Measurements from ENCODE around the gene TRIM14. TPM values are rescaled to one million over a fixed set of nuclear protein-coding genes. Genes with fewer than 3 reads are reported as not detected.

The TRIM14 gene
- total and polyA plus RNA-seq, 2 of the 4 experiments (the other 2 are of a cell fraction), result 3.0 to 8.5 TPM

DNA sequence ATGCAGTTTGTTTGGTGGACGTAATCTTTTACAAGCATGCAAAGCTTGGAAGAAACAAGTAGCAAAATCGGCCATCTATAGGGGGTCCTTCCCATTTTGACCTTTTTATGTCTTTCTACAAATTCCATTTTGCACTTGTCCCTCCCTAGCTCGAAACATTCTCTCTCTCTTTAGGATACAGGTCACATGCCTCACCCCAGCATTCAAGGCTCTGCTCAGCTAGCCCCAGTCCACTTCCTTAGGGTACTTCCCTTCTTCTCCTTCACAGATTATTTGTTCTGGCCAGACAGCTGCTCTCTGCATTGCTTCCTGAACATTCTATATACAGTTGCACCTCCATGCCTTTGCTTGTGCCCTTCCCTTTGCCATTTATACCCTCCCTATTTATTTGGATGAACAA, 31.7 kb upstream of the TRIM14 start:
- no peak overlapping the region for H4K8ac ChIP-seq (ENCODE audit: low read depth in 2 of 2, low read length in 2 of 2)
- no peaks in the 10 kb centered on the region for H3K27me3 ChIP-seq (ENCODE audit: control insufficient read depth, insufficient read depth, low read length)
- H3K9me1 ChIP-seq (ENCODE audit: insufficient read depth, low read length), result no peaks in the 10 kb centered on the region
- H3K4me1 ChIP-seq (ENCODE audit: control insufficient read depth, insufficient read depth, low read length), result peaks cover 6% of the 10 kb centered on the region; the same call in 1 of the 2 replicates
- in situ Hi-C loops (cut with MboI; ENCODE audit: low sequenced_read_pairs), result no loop called here
- H4K5ac ChIP-seq (ENCODE audit: low read depth, low read length), result no peak overlapping the region
- H3K4me2 ChIP-seq (ENCODE audit: low read depth, low read length), result no peak overlapping the region
- TF ChIP-seq POLR2A (IDR thresholded peaks at IDR 0.05; ENCODE audit: low read depth, low read length), result no peak
- ATAC-seq (ENCODE audit: low read depth) (no peak), DNase-seq (no peak)
- intact Hi-C loops (cut with micrococcal nuclease), result no loop called here
- H2BK120ac ChIP-seq (ENCODE audit: low read depth, low read length), result no peak overlapping the region
- no peaks in the 10 kb centered on the region for H3K9me3 ChIP-seq (ENCODE audit: control insufficient read depth, insufficient read depth, low read length)
- no peak overlapping the region for H3K14ac ChIP-seq (replicated peaks; ENCODE audit: low read depth, low read length)
- H4K20me1 ChIP-seq (ENCODE audit: insufficient read depth, low read length), result no peaks in the 10 kb centered on the region
- H3K23ac ChIP-seq (ENCODE audit: low read depth, low read length), result no peak overlapping the region
- no peak overlapping the region for H3K18ac ChIP-seq (ENCODE audit: low read depth, low read length)
- no peak overlapping the region for H2BK5ac ChIP-seq (ENCODE audit: low read depth, low read length, poor library complexity, severe bottlenecking)
- H3K79me1 ChIP-seq (ENCODE audit: low read depth in 1 of 2, low read length in 2 of 2), result no peaks in the 10 kb centered on the region
- no peak overlapping the region for H3K27ac ChIP-seq (ENCODE audit: insufficient read depth, low read length)
- H3K4ac ChIP-seq (ENCODE audit: low read depth, low read length), result no peak overlapping the region
- WGBS, 2 experiments (ENCODE audit: extremely low coverage in 2 of 2, insufficient read length in 1 of 2), result no CpG with 5 or more reads among the region's 3 CpGs
- no peak overlapping the region for H3K4me3 ChIP-seq (ENCODE audit: insufficient read depth, low read depth, low read length)
- no peaks in the 10 kb centered on the region for H3K36me3 ChIP-seq (ENCODE audit: control insufficient read depth, insufficient read depth, low read length)
- H2AK5ac ChIP-seq (ENCODE audit: low read depth, low read length), result no peak overlapping the region
- H2BK15ac ChIP-seq (ENCODE audit: low read depth, low read length), result no peak overlapping the region
- dilution Hi-C loops (cut with HindIII; ENCODE audit: low sequenced_read_pairs, unreplicated experiment), result no loop called here
- H3K9ac ChIP-seq (ENCODE audit: low read depth, low read length), result no peak overlapping the region
- H2BK20ac ChIP-seq (ENCODE audit: low read depth, low read length), result no peak overlapping the region
- ChIA-PET CTCF (no interaction called here), POLR2A (ENCODE audit: unreplicated experiment) (interaction anchor here (0.5 kb wide), 1 partner anchor 95 kb away, joined by 3 read pairs; no protein-coding TSS in a partner anchor)
- H2AFZ ChIP-seq (replicated peaks; ENCODE audit: low read length, poor library complexity), result no peak overlapping the region
- no TSS peak for BruUV-seq (replicated peaks)
- H4K91ac ChIP-seq (ENCODE audit: insufficient read depth, low read depth, low read length), result no peak overlapping the region
- H2AK9ac ChIP-seq (replicated peaks; ENCODE audit: low read depth, low read length, poor library complexity), result no peak overlapping the region
- no peak overlapping the region for H3K56ac ChIP-seq (ENCODE audit: extremely low read depth, insufficient read depth, low read length)

All from IMR-90 (cell line).